ENCODE measurements around the gene RAD51B. TPM values are rescaled to one million over a fixed set of nuclear protein-coding genes. Genes with fewer than 3 reads are reported as not detected.
"Not testable (repeated sequence)": the region's sequence is repeated elsewhere in the genome, so short reads cannot be mapped to it uniquely, and the experiment has no call there.

RAD51B gene
- total RNA-seq, 2 donors from 2014 or later, result 37.0 to 49.7 TPM

DNA sequence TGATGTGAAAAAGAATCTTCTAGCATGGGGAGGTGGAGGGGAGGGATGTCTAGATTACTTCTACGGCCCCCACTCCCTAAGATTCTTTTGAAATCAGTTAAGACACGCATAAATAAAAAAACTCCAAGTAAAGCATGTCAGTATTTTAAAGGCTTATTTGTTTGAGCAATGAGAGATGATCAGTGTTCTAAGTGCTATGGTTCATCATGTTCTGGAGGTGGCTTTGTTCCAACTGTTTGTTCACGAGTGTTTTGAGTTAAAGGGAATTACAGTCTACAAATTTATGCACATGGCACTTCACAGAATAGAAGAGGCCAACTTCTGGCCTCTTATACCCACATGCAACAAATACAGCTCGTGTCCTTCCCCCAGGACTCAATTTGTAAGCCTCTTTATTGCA is 394.9 kb downstream of the RAD51B start:
- Mint-ChIP-seq H3K9me3 (no peaks in the 10 kb centered on the region), H3K36me3 (ENCODE audit: low read depth) (no peaks in the 10 kb centered on the region), H3K4me1 (peaks cover 25% of the 10 kb centered on the region), H3K27ac (no peak overlapping the region), H3K27me3 (no peaks in the 10 kb centered on the region), H3K4me3 (no peak overlapping the region)
- no peak for ATAC-seq (replicated peaks)

- Mint-ChIP-seq H3K9me3 (no peaks in the 10 kb centered on the region), H3K27ac (no peak overlapping the region), H3K36me3 (ENCODE audit: low read depth) (no peaks in the 10 kb centered on the region), H3K27me3 (no peaks in the 10 kb centered on the region), H3K4me1 (peaks cover 19% of the 10 kb centered on the region), H3K4me3 (no peak overlapping the region)
- no peak for ATAC-seq (replicated peaks)
Measured at GRCh38 chr14:68215629-68216028, 396.1 kb downstream of the RAD51B start.

DNA sequence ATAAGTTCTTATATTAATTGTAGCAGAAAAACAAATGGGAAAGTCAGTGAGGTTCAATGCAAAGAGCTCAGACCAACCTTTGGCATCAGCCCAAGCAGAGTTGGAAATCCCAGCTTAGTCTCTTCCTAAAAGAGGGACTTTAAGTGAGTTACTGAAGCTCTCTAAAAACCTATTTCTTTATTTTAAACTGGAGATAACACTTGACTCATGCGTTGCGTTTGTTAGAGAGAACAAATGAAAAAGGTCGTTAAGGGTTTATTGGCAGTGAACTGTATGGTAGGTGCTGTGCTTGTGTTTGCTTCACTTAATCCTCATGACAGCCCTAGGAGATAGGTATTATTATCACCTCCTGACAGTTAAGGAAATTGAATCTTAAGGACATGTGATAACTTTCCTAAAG is 396.5 kb downstream of the RAD51B start:
- ATAC-seq (replicated peaks), result no peak

GRCh38 chr14:68216957-68217356 is 397.4 kb downstream of the RAD51B start:
- no peaks in the 10 kb centered on the region for H3K36me3 Mint-ChIP-seq (ENCODE audit: low read depth)
- H3K9me3 Mint-ChIP-seq, result no peaks in the 10 kb centered on the region
- peaks cover 7% of the 10 kb centered on the region for H3K4me1 Mint-ChIP-seq
- H3K4me3 Mint-ChIP-seq, result no peak overlapping the region
- H3K27ac Mint-ChIP-seq, result no peak overlapping the region
- no peaks in the 10 kb centered on the region for H3K27me3 Mint-ChIP-seq
- ATAC-seq (replicated peaks), result no peak

More for the DNA sequence above, 396.5 kb downstream of the RAD51B start:
- H3K27ac Mint-ChIP-seq, result no peak overlapping the region
- no peaks in the 10 kb centered on the region for H3K36me3 Mint-ChIP-seq (ENCODE audit: low read depth)
- H3K4me3 Mint-ChIP-seq, result no peak overlapping the region
- no peaks in the 10 kb centered on the region for H3K9me3 Mint-ChIP-seq
- peaks cover 15% of the 10 kb centered on the region for H3K4me1 Mint-ChIP-seq
- H3K27me3 Mint-ChIP-seq, result no peaks in the 10 kb centered on the region

GRCh38 chr14:68217791-68218340 is 398.3 kb downstream of the RAD51B start:
- H3K9me3 Mint-ChIP-seq, result no peaks in the 10 kb centered on the region
- no peak overlapping the region for H3K4me3 Mint-ChIP-seq
- no peaks in the 10 kb centered on the region for H3K4me1 Mint-ChIP-seq
- H3K27ac Mint-ChIP-seq, result no peak overlapping the region
- H3K36me3 Mint-ChIP-seq (ENCODE audit: low read depth), result no peaks in the 10 kb centered on the region
- no peak for ATAC-seq (replicated peaks)
- no peaks in the 10 kb centered on the region for H3K27me3 Mint-ChIP-seq

GRCh38 chr14:68219407-68219806 is 399.8 kb downstream of the RAD51B start:
- ATAC-seq (replicated peaks), result no peak
- Mint-ChIP-seq H3K4me3 (no peak overlapping the region), H3K27ac (no peak overlapping the region)

DNA sequence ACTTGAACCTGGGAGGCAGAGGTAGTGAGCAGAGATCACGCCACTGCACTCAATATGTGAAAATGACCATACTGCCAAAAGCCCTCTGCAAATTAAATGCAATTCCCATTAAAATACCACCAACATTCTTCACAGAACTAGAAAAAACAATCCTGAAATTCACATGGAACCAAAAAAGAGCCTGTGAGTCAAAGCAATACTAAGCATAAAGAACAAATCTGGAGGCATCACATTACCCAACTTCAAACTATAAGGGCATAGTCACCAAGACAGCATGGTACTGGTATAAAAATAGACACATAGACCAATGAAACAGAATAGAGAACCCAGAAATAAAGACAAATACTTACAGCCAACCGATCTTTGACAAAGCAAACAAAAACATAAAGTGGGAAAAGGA is 401.5 kb downstream of the RAD51B start:
- not testable (repeated sequence) for H3K4me1 Mint-ChIP-seq; H3K9me3 Mint-ChIP-seq; H3K4me3 Mint-ChIP-seq; H3K36me3 Mint-ChIP-seq (ENCODE audit: low read depth); ATAC-seq (replicated peaks); H3K27me3 Mint-ChIP-seq; H3K27ac Mint-ChIP-seq

More at GRCh38 chr14:68219407-68219806, 399.8 kb downstream of the RAD51B start:
- Mint-ChIP-seq H3K4me1 (no peaks in the 10 kb centered on the region), H3K9me3 (no peaks in the 10 kb centered on the region), H3K27me3 (no peaks in the 10 kb centered on the region), H3K36me3 (ENCODE audit: low read depth) (no peaks in the 10 kb centered on the region)

DNA sequence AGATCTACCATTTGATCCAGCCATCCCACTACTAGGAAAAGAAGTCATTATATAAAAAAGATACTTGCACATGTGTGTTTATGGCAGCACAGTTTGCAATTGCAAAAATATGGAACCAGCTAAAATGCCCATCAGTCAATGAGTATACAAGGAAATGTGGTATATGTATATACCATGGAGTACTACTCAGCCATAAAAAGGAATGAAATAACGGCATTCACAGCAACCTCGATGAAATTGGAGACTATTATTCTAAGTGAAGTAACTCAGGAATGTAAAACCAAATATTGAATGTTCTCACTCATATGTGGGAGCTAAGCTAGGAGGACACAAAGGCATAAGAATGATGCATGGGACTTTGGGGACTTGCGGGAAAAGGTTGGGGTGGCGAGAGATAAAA is 402.6 kb downstream of the RAD51B start:
- no peak overlapping the region for H3K27ac Mint-ChIP-seq
- no peaks in the 10 kb centered on the region for H3K27me3 Mint-ChIP-seq
- peaks cover 5% of the 10 kb centered on the region for H3K9me3 Mint-ChIP-seq
- H3K4me3 Mint-ChIP-seq, result no peak overlapping the region
- H3K36me3 Mint-ChIP-seq (ENCODE audit: low read depth), result no peaks in the 10 kb centered on the region
- no peak for ATAC-seq (replicated peaks)
- no peaks in the 10 kb centered on the region for H3K4me1 Mint-ChIP-seq

GRCh38 chr14:68222726-68223125 is 403.1 kb downstream of the RAD51B start:
- H3K27ac Mint-ChIP-seq, result no peak overlapping the region
- no peaks in the 10 kb centered on the region for H3K4me1 Mint-ChIP-seq
- H3K4me3 Mint-ChIP-seq, result no peak overlapping the region
- H3K27me3 Mint-ChIP-seq, result no peaks in the 10 kb centered on the region
- H3K36me3 Mint-ChIP-seq (ENCODE audit: low read depth), result no peaks in the 10 kb centered on the region
- no peak for ATAC-seq (replicated peaks)
- peaks cover 5% of the 10 kb centered on the region for H3K9me3 Mint-ChIP-seq

- Mint-ChIP-seq H3K27me3 (no peaks in the 10 kb centered on the region), H3K27ac (no peak overlapping the region), H3K9me3 (peaks cover 5% of the 10 kb centered on the region), H3K4me3 (no peak overlapping the region), H3K36me3 (ENCODE audit: low read depth) (no peaks in the 10 kb centered on the region), H3K4me1 (no peaks in the 10 kb centered on the region)
- no peak for ATAC-seq (replicated peaks)
Measured at GRCh38 chr14:68223631-68224030, 404.1 kb downstream of the RAD51B start.

- no peaks in the 10 kb centered on the region for H3K27me3 Mint-ChIP-seq
- H3K36me3 Mint-ChIP-seq (ENCODE audit: low read depth), result no peaks in the 10 kb centered on the region
- ATAC-seq (replicated peaks), result no peak
- no peak overlapping the region for H3K4me3 Mint-ChIP-seq
- peaks cover 4% of the 10 kb centered on the region for H3K4me1 Mint-ChIP-seq
- peaks cover 5% of the 10 kb centered on the region for H3K9me3 Mint-ChIP-seq
- no peak overlapping the region for H3K27ac Mint-ChIP-seq
Measured at GRCh38 chr14:68225321-68225720, 405.7 kb downstream of the RAD51B start.

- H3K4me1 Mint-ChIP-seq, result peaks cover 4% of the 10 kb centered on the region
Measured at GRCh38 chr14:68226523-68226922, 406.9 kb downstream of the RAD51B start.

DNA sequence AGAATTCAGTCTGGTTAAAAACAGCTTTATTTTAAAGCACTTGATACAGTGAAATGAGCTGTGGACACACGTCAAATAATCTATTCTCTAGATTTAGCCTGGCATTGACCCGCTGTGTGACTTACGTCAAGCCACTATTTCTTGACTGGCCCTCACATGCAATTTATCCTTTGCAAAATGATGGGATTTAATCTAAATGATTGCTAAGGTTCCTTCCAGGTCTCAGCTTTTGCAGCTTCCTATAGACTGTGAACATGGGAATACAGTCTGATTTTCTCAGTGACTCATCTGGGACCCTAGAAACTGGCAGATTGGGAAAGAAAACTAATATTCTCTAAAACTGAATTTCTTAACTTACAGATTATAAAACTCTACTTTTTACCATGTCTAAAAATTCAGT is 409.1 kb downstream of the RAD51B start:
- Mint-ChIP-seq H3K36me3 (ENCODE audit: low read depth) (no peaks in the 10 kb centered on the region), H3K27me3 (no peaks in the 10 kb centered on the region), H3K4me3 (no peak overlapping the region), H3K27ac (no peak overlapping the region), H3K9me3 (peaks cover 5% of the 10 kb centered on the region), H3K4me1 (peaks cover 4% of the 10 kb centered on the region)
- no peak for ATAC-seq (replicated peaks)

More at GRCh38 chr14:68226523-68226922, 406.9 kb downstream of the RAD51B start:
- no peaks in the 10 kb centered on the region for H3K36me3 Mint-ChIP-seq (ENCODE audit: low read depth)
- H3K27ac Mint-ChIP-seq, result no peak overlapping the region
- no peaks in the 10 kb centered on the region for H3K27me3 Mint-ChIP-seq
- ATAC-seq (replicated peaks), result no peak
- no peak overlapping the region for H3K4me3 Mint-ChIP-seq
- peaks cover 5% of the 10 kb centered on the region for H3K9me3 Mint-ChIP-seq

- peak; percentile 62 for ATAC-seq (replicated peaks)
- peaks cover 5% of the 10 kb centered on the region for H3K9me3 Mint-ChIP-seq
- no peaks in the 10 kb centered on the region for H3K27me3 Mint-ChIP-seq
- H3K36me3 Mint-ChIP-seq (ENCODE audit: low read depth), result no peaks in the 10 kb centered on the region
- peak overlapping the region; percentile 30 for H3K4me3 Mint-ChIP-seq
- H3K27ac Mint-ChIP-seq, result no peak overlapping the region
- H3K4me1 Mint-ChIP-seq, result peaks cover 4% of the 10 kb centered on the region
Measured at GRCh38 chr14:68229423-68230100, 410.0 kb downstream of the RAD51B start.

GRCh38 chr14:68230202-68230949 is 410.8 kb downstream of the RAD51B start:
- H3K27me3 Mint-ChIP-seq, result no peaks in the 10 kb centered on the region
- peak overlapping the region; percentile 30 for H3K4me3 Mint-ChIP-seq
- peaks cover 5% of the 10 kb centered on the region for H3K9me3 Mint-ChIP-seq
- H3K36me3 Mint-ChIP-seq (ENCODE audit: low read depth), result no peaks in the 10 kb centered on the region
- ATAC-seq (replicated peaks), result peak; percentile 57
- no peak overlapping the region for H3K27ac Mint-ChIP-seq
- H3K4me1 Mint-ChIP-seq, result peaks cover 4% of the 10 kb centered on the region

Data from activated T-helper 17 cell treated with anti-CD3 and anti-CD28 coated beads, Interleukin-2, amount 50 U/mL, for 72 hours (primary cell).